SK-N-SH treated with all-trans-retinoic acid at 6 μM for 48 hours (cell line): Measurements from ENCODE around the gene CALHM1.

Experiments
- ATAC-seq: fragments of 200-7000 bp; cut with Tn5 transposase; 3 replicates; pipeline ENCODE4 v1.9.1; 2020; ENCODE audit warnings: mild to moderate bottlenecking, moderate library complexity
- ARNTL ChIP-seq: fragments of 450-650 bp; formaldehyde crosslinking; IDR thresholded peaks from 2 replicates; pipeline ENCODE4 v1.5.0; 2020; ENCODE audit warnings: low read depth, mild to moderate bottlenecking, moderate library complexity, borderline replicate concordance
- BACH2 ChIP-seq: fragments of 250-450 bp; sonication (Bioruptor Pico); IDR thresholded peaks from 2 replicates; pipeline ENCODE4 v1.9.0; 2021; ENCODE audit warnings: mild to moderate bottlenecking, borderline replicate concordance
- CREB5 ChIP-seq: fragments of 250-450 bp; sonication (Bioruptor Pico); IDR thresholded peaks from 2 replicates; pipeline ENCODE4 v1.5.1; 2020; ENCODE audit warnings: low read depth, mild to moderate bottlenecking, moderate library complexity
- CSDC2 ChIP-seq: fragments of 250-450 bp; sonication (Bioruptor Pico); IDR thresholded peaks from 2 replicates; pipeline ENCODE4 v1.5.0; 2020; ENCODE audit warnings: mild to moderate bottlenecking, moderate library complexity
- ESRRG ChIP-seq: fragments of 250-450 bp; sonication (Bioruptor Pico); IDR thresholded peaks from 2 replicates; pipeline ENCODE4 v1.6.1; 2021; ENCODE audit warnings: mild to moderate bottlenecking
- GLIS3 ChIP-seq: fragments of 250-450 bp; sonication (Bioruptor Pico); IDR thresholded peaks from 2 replicates; pipeline ENCODE4 v1.5.0; 2020; ENCODE audit warnings: mild to moderate bottlenecking, moderate library complexity
- ISL1 ChIP-seq: fragments of 250-450 bp; sonication (Bioruptor Pico); IDR thresholded peaks from 2 replicates; pipeline ENCODE4 v2.1.2; 2022; ENCODE audit warnings: mild to moderate bottlenecking, moderate library complexity
- OSR1 ChIP-seq: fragments of 250-450 bp; sonication (Bioruptor Pico); IDR thresholded peaks from 2 replicates; pipeline ENCODE4 v1.8.0; 2022; ENCODE audit warnings: moderate library complexity, mild to moderate bottlenecking, inconsistent platforms
- PATZ1 ChIP-seq: fragments of 250-450 bp; sonication (Bioruptor Pico); IDR thresholded peaks from 2 replicates; pipeline ENCODE4 v1.8.0; 2020; ENCODE audit warnings: mild to moderate bottlenecking, moderate library complexity, borderline replicate concordance
- POU6F1 ChIP-seq: fragments of 250-450 bp; sonication (Bioruptor Pico); IDR thresholded peaks from 2 replicates; pipeline ENCODE4 v1.8.0; 2021; ENCODE audit warnings: low read depth, mild to moderate bottlenecking, moderate library complexity, borderline replicate concordance
- PPARA ChIP-seq: fragments of 250-450 bp; sonication (Bioruptor Pico); IDR thresholded peaks from 2 replicates; pipeline ENCODE4 v1.5.0; 2020; ENCODE audit warnings: mild to moderate bottlenecking, borderline replicate concordance
- RARB ChIP-seq: fragments of 250-450 bp; sonication (Bioruptor Pico); IDR thresholded peaks from 2 replicates; pipeline ENCODE4 v1.8.0; 2021; ENCODE audit warnings: mild to moderate bottlenecking, moderate library complexity
- SNAI2 ChIP-seq: fragments of 250-450 bp; sonication (Bioruptor Pico); IDR thresholded peaks from 2 replicates; pipeline ENCODE4 v1.5.0; 2020; ENCODE audit warnings: mild to moderate bottlenecking, moderate library complexity
- TCF4 ChIP-seq: fragments of 250-450 bp; sonication (Bioruptor Pico); IDR thresholded peaks from 2 replicates; pipeline ENCODE4 v1.8.0; 2021; ENCODE audit warnings: mild to moderate bottlenecking, moderate library complexity, borderline replicate concordance
- TSHZ2 ChIP-seq: fragments of 250-450 bp; sonication (Bioruptor Pico); IDR thresholded peaks from 2 replicates; pipeline ENCODE4 v1.5.0; 2020; ENCODE audit warnings: mild to moderate bottlenecking, moderate library complexity
- ZC3H10 ChIP-seq: fragments of 250-450 bp; sonication (Bioruptor Pico); IDR thresholded peaks from 2 replicates; pipeline ENCODE4 v1.5.1; 2021; ENCODE audit warnings: mild to moderate bottlenecking, moderate library complexity
- ZFP30 ChIP-seq: fragments of 450-650 bp; formaldehyde crosslinking; IDR thresholded peaks from 2 replicates; pipeline ENCODE4 v1.5.0; 2022; ENCODE audit warnings: mild to moderate bottlenecking, moderate library complexity
- ZNF565 ChIP-seq: fragments of 450-650 bp; formaldehyde crosslinking; conservative IDR thresholded peaks from 2 replicates; pipeline ENCODE4 v1.5.0; 2020; ENCODE audit warnings: low read depth, mild to moderate bottlenecking, moderate library complexity
- ZNF70 ChIP-seq: fragments of 450-650 bp; formaldehyde crosslinking; IDR thresholded peaks from 2 replicates; pipeline ENCODE4 v1.5.0; 2020; ENCODE audit warnings: mild to moderate bottlenecking, moderate library complexity
- ZNF8 ChIP-seq: fragments of 450-650 bp; formaldehyde crosslinking; IDR thresholded peaks from 2 replicates; pipeline ENCODE4 v1.5.0; 2020; ENCODE audit warnings: mild to moderate bottlenecking, moderate library complexity
- TF ChIP-seq, protein P1 (sequence below): fragments of 250-450 bp; sonication (Bioruptor Pico); IDR thresholded peaks from 2 replicates; pipeline ENCODE4 v1.5.1; 2021; ENCODE audit warnings: mild to moderate bottlenecking, moderate library complexity

Gene CALHM1

DNA sequence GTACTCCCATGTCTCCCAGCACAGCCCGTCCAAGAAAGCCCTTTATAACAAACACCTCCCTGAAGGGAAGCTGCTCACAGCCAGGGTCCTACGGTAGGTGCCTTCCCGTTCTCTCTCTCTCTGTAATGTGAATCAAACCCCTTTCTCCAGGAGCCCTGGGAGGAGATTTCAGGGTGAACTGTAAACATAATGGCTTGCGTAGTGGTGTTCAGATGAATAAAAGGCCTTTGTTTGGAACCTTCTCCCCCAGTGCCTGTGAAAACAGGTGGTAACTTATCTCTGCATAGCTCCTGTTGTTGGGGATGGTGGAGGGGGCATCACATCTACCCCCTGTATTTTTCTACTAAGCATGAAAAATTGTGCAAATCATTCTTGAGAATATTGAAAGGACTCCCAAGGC is 18.9 kb downstream of the CALHM1 start:
- no peak for ATAC-seq
- no peak for TF ChIP-seq PATZ1
- TF ChIP-seq CREB5 (CRISPR knock-in tag): no peak
- no peak for TF ChIP-seq GLIS3 (CRISPR knock-in tag)
- no peak for TF ChIP-seq ZNF8 (CRISPR knock-in tag)

- ATAC-seq: no peak
- TF ChIP-seq ARNTL (CRISPR knock-in tag) (no peak), CSDC2 (CRISPR knock-in tag) (no peak), TSHZ2 (CRISPR knock-in tag) (no peak), ZNF70 (CRISPR knock-in tag) (no peak), CREB5 (CRISPR knock-in tag) (no peak), PPARA (CRISPR knock-in tag) (no peak), BACH2 (no peak), SNAI2 (CRISPR knock-in tag) (no peak), ZFP30 (CRISPR knock-in tag) (no peak), ESRRG (no peak), OSR1 (CRISPR knock-in tag) (no peak)
Observed at GRCh38 chr10:103433858-103434257, 24.8 kb downstream of the CALHM1 start.

- ATAC-seq: no peak
- TF ChIP-seq ZNF565 (CRISPR knock-in tag) (no peak), ISL1 (CRISPR knock-in tag) (no peak), ESRRG (no peak), PPARA (CRISPR knock-in tag) (no peak), ZNF8 (CRISPR knock-in tag) (no peak), ZC3H10 (CRISPR knock-in tag) (no peak), ZNF70 (CRISPR knock-in tag) (no peak), ARNTL (CRISPR knock-in tag) (no peak), CREB5 (CRISPR knock-in tag) (no peak), BACH2 (no peak)
- TF ChIP-seq, protein P1, sequence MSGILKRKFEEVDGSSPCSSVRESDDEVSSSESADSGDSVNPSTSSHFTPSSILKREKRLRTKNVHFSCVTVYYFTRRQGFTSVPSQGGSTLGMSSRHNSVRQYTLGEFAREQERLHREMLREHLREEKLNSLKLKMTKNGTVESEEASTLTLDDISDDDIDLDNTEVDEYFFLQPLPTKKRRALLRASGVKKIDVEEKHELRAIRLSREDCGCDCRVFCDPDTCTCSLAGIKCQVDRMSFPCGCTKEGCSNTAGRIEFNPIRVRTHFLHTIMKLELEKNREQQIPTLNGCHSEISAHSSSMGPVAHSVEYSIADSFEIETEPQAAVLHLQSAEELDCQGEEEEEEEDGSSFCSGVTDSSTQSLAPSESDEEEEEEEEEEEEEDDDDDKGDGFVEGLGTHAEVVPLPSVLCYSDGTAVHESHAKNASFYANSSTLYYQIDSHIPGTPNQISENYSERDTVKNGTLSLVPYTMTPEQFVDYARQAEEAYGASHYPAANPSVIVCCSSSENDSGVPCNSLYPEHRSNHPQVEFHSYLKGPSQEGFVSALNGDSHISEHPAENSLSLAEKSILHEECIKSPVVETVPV (CRISPR knock-in tag): no peak
Observed at GRCh38 chr10:103431902-103432301, 26.8 kb downstream of the CALHM1 start.

DNA sequence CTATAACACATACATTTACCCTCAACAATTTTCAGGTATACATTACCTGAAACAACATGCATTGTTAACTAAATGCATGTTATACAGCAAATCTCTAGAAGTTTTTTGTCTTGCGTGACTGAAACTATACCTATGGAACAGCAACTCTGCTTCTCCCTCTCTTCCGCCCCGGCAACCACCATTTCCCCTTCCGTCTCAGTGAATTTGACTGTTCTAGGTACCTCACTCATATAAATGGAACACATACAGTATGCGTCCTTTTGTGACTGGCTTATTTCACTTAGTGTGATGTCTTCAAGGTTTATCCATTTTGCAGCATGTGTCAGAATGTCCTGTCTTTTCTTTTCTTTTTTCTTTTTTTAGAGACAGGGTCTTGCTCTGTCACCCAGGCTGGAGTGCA is 29.1 kb downstream of the CALHM1 start:
- ATAC-seq: no peak
- TF ChIP-seq ARNTL (CRISPR knock-in tag): no peak
- TF ChIP-seq SNAI2 (CRISPR knock-in tag): no peak
- TF ChIP-seq ISL1 (CRISPR knock-in tag): no peak
- no peak for TF ChIP-seq POU6F1 (CRISPR knock-in tag)
- TF ChIP-seq RARB (CRISPR knock-in tag): no peak
- TF ChIP-seq TCF4: no peak
